ENCODE results near the gene DICER1. TPM values are rescaled to one million over a fixed set of nuclear protein-coding genes. Genes with fewer than 3 reads are reported as not detected.

DICER1 gene
- polyA plus RNA-seq, 1 donor from 2014 or later: 93.8 TPM

GRCh38 chr14:95197551-95197950 lies 40.2 kb upstream of the DICER1 start:
- H3K9ac ChIP-seq (ENCODE audit: low read length): no peak overlapping the region
- no peak overlapping the region for H2AFZ ChIP-seq (ENCODE audit: low read depth, low read length)
- H3K27ac ChIP-seq (ENCODE audit: low read length): no peak overlapping the region
- no peaks in the 10 kb centered on the region for H3K9me2 ChIP-seq (ENCODE audit: insufficient read depth, low read length)
- H3K27me3 ChIP-seq (ENCODE audit: insufficient read depth, low read depth, low read length): no peaks in the 10 kb centered on the region
- no peak for TF ChIP-seq POLR2AphosphoS5 (IDR thresholded peaks at IDR 0.05)
- TF ChIP-seq TAF1 (IDR thresholded peaks at IDR 0.05; ENCODE audit: low read depth): no peak
- no peak for TF ChIP-seq RAD21 (conservative IDR thresholded peaks at IDR 0.05)
- no peak for TF ChIP-seq CTCF (IDR thresholded peaks at IDR 0.05; ENCODE audit: poor library complexity, severe bottlenecking)
- TF ChIP-seq EP300 (conservative IDR thresholded peaks at IDR 0.05; ENCODE audit: poor library complexity, severe bottlenecking): no peak
- no peak for TF ChIP-seq SMC3 (conservative IDR thresholded peaks at IDR 0.05; ENCODE audit: poor library complexity)
- no peak for TF ChIP-seq MXI1 (conservative IDR thresholded peaks at IDR 0.05; ENCODE audit: poor library complexity, severe bottlenecking)
- no peak for TF ChIP-seq EZH2 (IDR thresholded peaks at IDR 0.05; ENCODE audit: borderline replicate concordance, insufficient read depth, low read length, poor library complexity, severe bottlenecking)
- TF ChIP-seq REST (IDR thresholded peaks at IDR 0.05; ENCODE audit: borderline replicate concordance): no peak
- no peak overlapping the region for H3K4me2 ChIP-seq (ENCODE audit: low read length)
- no peaks in the 10 kb centered on the region for H3K79me2 ChIP-seq (replicated peaks; ENCODE audit: insufficient read depth, low read length)
- no peak overlapping the region for H3K4me3 ChIP-seq (ENCODE audit: low read length)
- H3K36me3 ChIP-seq (ENCODE audit: insufficient read depth, low read length): no peaks in the 10 kb centered on the region
- no peaks in the 10 kb centered on the region for H4K20me1 ChIP-seq (ENCODE audit: insufficient read depth)
- no peaks in the 10 kb centered on the region for H3K9me3 ChIP-seq (ENCODE audit: low read length)
- no peaks in the 10 kb centered on the region for H3F3A ChIP-seq (ENCODE audit: insufficient read depth, low read length, poor library complexity, severe bottlenecking)

- Histone ChIP-seq H3K36me3 (ENCODE audit: insufficient read depth, low read length) (no peaks in the 10 kb centered on the region), H2AFZ (ENCODE audit: low read depth, low read length) (no peak overlapping the region), H3K79me2 (replicated peaks; ENCODE audit: insufficient read depth, low read length) (no peaks in the 10 kb centered on the region), H3K27me3 (ENCODE audit: insufficient read depth, low read depth, low read length) (no peaks in the 10 kb centered on the region), H3K9ac (ENCODE audit: low read length) (no peak overlapping the region), H3K4me2 (ENCODE audit: low read length) (no peak overlapping the region), H4K20me1 (ENCODE audit: insufficient read depth) (no peaks in the 10 kb centered on the region), H3K9me3 (ENCODE audit: low read length) (no peaks in the 10 kb centered on the region), H3K27ac (ENCODE audit: low read length) (no peak overlapping the region), H3K9me2 (ENCODE audit: insufficient read depth, low read length) (no peaks in the 10 kb centered on the region), H3K4me3 (ENCODE audit: low read length) (no peak overlapping the region), H3F3A (ENCODE audit: insufficient read depth, low read length, poor library complexity, severe bottlenecking) (no peaks in the 10 kb centered on the region)
- TF ChIP-seq SMC3 (conservative IDR thresholded peaks at IDR 0.05; ENCODE audit: poor library complexity): no peak
- no peak for TF ChIP-seq CTCF (IDR thresholded peaks at IDR 0.05; ENCODE audit: poor library complexity, severe bottlenecking)
- TF ChIP-seq MXI1 (conservative IDR thresholded peaks at IDR 0.05; ENCODE audit: poor library complexity, severe bottlenecking): no peak
- no peak for TF ChIP-seq EP300 (conservative IDR thresholded peaks at IDR 0.05; ENCODE audit: poor library complexity, severe bottlenecking)
- TF ChIP-seq EZH2 (IDR thresholded peaks at IDR 0.05; ENCODE audit: borderline replicate concordance, insufficient read depth, low read length, poor library complexity, severe bottlenecking): no peak
- no peak for TF ChIP-seq TAF1 (IDR thresholded peaks at IDR 0.05; ENCODE audit: low read depth)
- TF ChIP-seq POLR2AphosphoS5 (IDR thresholded peaks at IDR 0.05): no peak
- TF ChIP-seq RAD21 (conservative IDR thresholded peaks at IDR 0.05): no peak
- TF ChIP-seq REST (IDR thresholded peaks at IDR 0.05; ENCODE audit: borderline replicate concordance): no peak
Observed at GRCh38 chr14:95196826-95197545, 39.7 kb upstream of the DICER1 start.

Measured in neural cell (in vitro differentiated cells).